Mammary epithelial cell (primary cell): Measurements from ENCODE around the gene ATXN10.

Experiments
- CTCF ChIP-seq, 2 donors: IDR thresholded peaks in 1 of 2; conservative IDR thresholded peaks in 1 of 2; 2 replicates each; pipeline ENCODE4 v1.5.1; 2011 to 2012; ENCODE audit warnings: inconsistent platforms in 2 of 2, low read length in 2 of 2, mild to moderate bottlenecking in 2 of 2, control low read depth in 1 of 2, low read depth in 1 of 2; ENCODE audit not compliant: insufficient read depth in 1 of 2; ENCODE audit errors: extremely low read depth in 1 of 2
- EZH2 ChIP-seq: IDR thresholded peaks from 2 replicates; pipeline ENCODE4 v1.6.1; 2012; ENCODE audit warnings: low read length, inconsistent platforms, borderline replicate concordance

GRCh38 chr22:45629469-45630089 lies 42.1 kb upstream of the ATXN10 start:
- TF ChIP-seq CTCF (conservative IDR thresholded peaks at IDR 0.05 in 1 of 2, IDR thresholded peaks at IDR 0.05 in 1 of 2; ENCODE audit: extremely low read depth in 1 of 2, insufficient read depth in 1 of 2, low read depth in 1 of 2, low read length in 2 of 2) (no peak), EZH2 (no peak)
